GM19467 (cell line): ENCODE data around the gene ATG4C.

Experiments
- ATAC-seq: cut with Tn5 transposase; IDR thresholded peaks from one replicate; pipeline ENCODE4 v1.9.1; 2021; ENCODE audit warnings: mild to moderate bottlenecking, moderate library complexity; ENCODE audit not compliant: unreplicated experiment

The ATG4C gene

GRCh38 chr1:62836856-62837540 lies 53.1 kb downstream of the ATG4C start:
- no peak for ATAC-seq

DNA sequence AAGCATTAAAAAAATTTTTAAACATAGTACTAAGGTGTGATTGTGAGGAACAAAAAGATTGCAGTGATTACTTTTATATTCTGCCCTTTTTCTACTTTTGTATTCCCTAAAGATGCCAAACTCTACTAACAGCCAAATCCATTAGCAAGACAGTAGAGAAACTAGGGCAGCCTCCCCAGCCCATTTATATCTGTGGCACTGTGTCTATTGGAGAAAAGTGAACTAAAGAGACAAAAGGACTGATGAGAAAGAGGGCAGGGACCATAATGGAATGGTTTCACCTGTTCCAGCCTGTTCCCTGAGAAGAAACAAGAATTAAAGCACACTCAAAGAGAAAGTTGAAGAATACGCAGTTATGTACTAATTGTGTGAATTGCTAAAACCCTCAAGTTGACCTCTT lies 56.6 kb downstream of the ATG4C start:
- no peak for ATAC-seq

GRCh38 chr1:62841587-62842169 lies 57.7 kb downstream of the ATG4C start:
- no peak for ATAC-seq

DNA sequence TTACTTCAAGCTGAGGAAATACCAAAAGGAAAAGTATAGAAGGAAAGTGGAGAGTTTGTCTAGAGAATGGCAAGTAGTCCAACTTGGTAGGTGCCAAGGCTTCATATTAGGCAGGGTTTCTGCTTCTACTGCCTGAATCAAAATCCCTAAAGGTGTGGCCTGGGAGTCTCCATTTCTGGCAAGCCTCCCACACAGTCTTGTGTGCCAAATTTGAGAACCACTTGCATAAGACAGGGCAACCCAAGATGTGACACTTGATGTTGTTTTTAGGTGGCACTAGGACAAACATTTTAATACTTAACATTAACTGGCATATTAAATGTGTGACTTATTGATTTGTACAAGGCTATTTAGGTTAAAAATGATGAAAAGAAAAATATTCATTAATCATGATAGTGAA lies 60.1 kb downstream of the ATG4C start:
- ATAC-seq: no peak

DNA sequence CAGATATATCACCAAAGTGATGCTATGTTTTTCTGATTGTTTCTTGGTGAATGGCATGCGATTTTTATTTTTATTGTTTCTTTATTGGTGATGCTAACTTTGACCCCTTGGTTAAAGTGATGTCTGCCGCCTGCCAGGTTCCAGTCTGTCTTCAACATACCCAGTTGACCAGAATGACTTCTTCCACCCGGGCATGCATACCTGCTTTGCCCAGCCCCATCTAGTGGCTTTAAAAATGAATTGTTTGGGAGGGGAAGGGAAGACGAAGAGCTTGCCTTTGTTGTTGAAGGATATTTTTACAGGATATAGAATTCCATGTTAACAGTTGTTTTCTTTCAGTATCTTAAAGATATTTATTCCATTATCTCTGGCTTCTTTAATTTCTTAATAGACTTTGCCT lies 65.1 kb downstream of the ATG4C start:
- no peak for ATAC-seq

- no peak for ATAC-seq
Measured at GRCh38 chr1:62852253-62852652, 68.3 kb downstream of the ATG4C start.

DNA sequence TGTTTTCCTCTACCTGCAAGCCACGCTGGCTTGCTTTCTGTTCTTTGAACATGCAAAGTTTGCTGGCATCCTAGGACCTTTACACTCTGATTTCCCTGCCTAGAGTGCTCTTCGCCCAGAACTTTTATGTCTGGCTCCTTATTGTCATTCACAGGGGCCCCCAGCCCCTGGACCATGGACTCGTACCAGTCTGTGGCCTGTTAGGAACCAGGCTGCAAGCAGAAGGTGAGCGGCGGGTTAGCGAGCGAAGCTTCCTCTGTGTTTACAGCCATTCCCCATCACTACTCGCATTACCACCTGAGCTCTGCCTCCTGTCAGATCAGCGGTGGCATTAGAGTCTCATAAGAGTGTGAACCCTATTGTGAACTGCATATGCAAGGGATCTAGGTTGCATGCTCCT lies 73.0 kb downstream of the ATG4C start:
- ATAC-seq: no peak

- no peak for ATAC-seq
Measured at GRCh38 chr1:62869217-62869754, 85.4 kb downstream of the ATG4C start.

DNA sequence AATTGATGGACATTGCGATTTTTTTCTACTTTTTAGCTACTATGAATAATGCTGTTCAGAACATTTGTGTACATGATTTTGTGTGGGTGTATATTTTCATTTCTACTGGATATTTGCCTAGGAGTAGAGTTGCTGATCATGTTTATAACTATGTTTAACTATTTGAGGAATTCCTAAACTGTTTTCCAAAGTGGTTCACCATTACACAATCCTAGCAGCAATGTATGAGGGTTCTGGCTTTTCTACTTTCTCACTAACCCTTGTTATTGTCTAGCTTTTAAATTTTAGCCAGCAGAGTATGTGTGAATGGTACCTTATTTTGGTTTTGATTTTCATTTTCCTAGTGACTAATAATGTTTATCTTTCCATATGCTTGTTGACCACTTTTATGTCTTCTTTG lies 86.2 kb downstream of the ATG4C start:
- ATAC-seq: no peak

GRCh38 chr1:62875676-62876075 lies 91.7 kb downstream of the ATG4C start:
- no peak for ATAC-seq

DNA sequence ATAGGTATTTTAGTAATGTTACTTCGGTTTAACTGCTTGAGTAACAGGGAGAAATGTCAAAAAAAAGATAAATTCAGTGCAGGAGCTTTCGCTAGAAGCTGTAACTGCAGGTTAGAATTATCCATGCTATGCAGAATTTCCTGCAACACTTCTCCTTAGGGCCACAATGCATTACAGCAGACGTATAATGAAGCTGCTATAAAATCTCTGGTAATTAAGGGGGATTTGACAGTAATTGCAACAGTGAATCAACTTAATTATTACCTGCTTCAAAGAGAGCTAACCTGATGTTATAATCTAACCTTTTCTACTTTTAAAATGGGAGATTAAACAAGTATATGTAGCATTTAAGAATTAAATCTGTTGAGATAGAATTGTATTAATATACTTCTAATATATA lies 92.6 kb downstream of the ATG4C start:
- no peak for ATAC-seq

DNA sequence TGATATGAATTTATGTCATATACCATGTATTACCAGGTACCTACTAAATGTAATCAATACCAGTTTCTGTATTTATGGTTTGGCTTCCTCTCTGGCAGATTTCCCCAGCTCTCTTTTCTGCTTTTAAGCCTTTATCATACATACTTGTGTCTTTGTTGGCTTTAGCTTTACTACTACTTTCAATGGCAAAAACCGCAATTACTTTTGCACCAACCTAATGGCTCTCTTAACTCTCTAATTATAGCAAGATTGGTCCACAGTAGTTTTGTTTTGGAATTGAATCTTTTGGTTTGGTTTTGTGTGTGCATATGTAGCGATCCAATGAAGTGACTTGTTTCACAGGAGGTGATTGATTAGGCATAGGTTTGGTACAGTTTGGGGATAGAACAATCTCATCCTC lies 93.6 kb downstream of the ATG4C start:
- ATAC-seq: no peak

- no peak for ATAC-seq
Measured at GRCh38 chr1:62879962-62880361, 96.0 kb downstream of the ATG4C start.

- ATAC-seq: no peak
Measured at GRCh38 chr1:62882201-62883104, 98.5 kb downstream of the ATG4C start.

DNA sequence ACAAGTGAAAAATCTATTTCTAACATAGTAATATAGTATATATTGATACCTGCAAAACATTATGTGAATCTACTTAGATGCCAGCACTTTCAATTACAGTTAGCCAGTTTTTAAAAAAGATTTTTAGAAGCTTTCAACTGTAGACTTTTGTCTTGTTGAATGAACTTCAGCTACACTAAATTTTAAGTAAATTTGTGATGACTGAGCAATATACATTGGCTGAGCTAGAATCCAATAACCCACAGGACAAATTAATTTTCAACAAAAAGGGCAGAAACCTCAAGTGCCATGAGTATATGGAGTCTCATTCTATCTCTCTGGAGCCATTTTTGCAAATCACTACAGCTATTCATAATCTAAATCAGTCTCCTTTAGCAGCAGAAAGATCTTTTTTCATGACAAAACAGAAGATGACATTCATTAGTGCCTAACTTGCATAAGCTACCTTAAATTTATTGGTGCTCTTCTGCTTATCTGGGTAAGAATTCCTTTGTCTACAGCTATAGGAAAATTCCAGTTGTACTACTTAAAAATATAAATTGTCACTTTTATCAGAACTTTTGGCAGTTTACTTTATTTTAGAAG lies 100.3 kb downstream of the ATG4C start:
- ATAC-seq: no peak

DNA sequence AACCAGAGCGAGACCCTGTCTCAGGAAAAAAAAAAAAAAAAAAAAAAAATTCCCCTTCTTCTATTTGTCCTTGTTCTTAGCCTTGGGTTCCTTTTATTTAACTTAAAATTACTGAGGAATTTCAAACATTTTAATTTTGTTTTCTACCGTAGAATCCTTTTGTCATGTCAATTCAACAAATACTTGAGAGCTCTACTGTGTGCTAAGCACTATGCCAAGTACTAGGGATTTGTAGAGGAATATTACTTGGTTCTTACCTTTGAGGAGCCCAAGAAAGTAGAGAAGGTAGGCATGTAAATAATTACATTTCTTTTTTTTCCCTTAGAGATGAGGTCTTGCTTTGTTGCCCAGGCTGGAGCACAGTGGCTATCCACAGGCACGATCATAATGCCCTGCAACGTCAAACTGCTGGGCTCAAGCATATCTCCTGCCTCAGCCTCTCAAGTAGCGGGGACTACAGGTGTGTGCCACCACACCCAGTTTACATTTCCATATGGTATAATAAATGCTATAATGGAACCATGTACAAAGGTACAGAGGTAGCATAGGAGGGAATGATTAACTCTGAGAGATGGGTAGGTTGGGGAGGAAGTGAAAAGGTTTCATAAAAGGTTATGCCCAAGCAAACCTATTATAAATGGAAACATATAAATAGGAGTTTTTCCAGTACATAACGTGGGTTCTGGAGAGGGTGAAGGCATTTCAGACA lies 104.0 kb downstream of the ATG4C start:
- ATAC-seq: no peak

DNA sequence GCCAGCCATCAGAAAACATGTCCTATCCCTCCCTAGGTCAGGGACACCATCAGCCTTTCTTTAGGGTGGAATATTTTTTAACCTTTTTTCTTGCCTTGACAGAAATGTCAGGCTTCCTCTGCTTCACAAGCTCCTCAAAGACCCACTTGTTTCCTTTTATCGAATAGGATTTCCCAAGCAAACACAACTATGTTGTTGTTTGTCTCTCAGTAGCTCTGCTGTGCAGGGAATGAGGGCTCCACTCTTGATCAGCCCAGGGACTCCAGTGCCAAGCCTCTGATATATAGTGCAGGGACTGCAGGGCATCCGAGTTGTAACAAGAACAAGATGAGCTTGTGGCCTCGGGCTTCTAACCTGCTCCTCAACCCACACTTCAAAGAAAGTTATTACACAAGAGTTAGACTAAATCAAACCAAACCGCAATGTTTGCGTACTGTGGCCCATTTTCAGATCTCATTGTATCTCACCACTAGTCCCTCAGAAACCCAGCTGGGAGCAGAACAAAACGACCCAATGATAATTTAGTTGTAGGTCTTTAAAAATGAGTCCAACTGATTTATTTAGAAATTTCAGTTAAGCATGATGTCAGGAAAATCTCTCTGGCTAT lies 108.1 kb downstream of the ATG4C start:
- ATAC-seq: no peak

GRCh38 chr1:62897788-62898187 lies 113.9 kb downstream of the ATG4C start:
- no peak for ATAC-seq

- ATAC-seq: no peak
Measured at GRCh38 chr1:62900566-62900965, 116.6 kb downstream of the ATG4C start.

- no peak for ATAC-seq
Measured at GRCh38 chr1:62901650-62902049, 117.7 kb downstream of the ATG4C start.
